GM18870 (cell line): ENCODE data around the gene NR2F1-AS1.

ENCODE experiments used
- ATAC-seq: cut with Tn5 transposase; IDR thresholded peaks from one replicate; pipeline ENCODE4 v1.9.1; 2021; ENCODE audit warnings: moderate library complexity; ENCODE audit not compliant: unreplicated experiment

NR2F1-AS1 gene

DNA sequence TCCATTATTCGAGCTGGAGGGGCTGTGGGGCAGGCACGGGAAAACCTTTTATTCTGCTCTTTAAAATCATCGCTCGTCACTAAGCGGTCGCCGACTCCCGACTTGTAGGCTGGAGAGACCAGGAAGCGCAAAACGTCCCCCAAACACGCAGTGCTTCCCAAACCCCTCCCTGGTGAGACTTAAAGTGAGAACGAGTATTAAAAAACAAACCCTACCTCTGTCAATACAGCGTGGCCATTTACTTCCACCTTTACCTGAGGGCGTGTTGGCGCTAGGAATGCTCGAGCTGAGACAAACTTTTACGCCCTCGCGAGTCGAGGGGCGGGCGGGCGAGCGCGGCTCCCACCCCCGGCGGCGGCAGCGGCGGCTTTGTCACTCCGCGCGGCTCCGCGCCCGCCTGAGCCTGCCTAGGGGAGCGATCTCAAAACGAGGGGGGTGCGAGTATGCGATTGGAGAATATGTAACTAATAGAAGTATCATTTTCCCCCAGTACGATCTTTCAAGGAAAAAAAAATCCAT lies at the start of gene NR2F1-AS1:
NR2F1-AS1 (minus strand) TSS at position 293 of the 519 bp plus-strand sequence.
- ATAC-seq, result peak; percentile 16

DNA sequence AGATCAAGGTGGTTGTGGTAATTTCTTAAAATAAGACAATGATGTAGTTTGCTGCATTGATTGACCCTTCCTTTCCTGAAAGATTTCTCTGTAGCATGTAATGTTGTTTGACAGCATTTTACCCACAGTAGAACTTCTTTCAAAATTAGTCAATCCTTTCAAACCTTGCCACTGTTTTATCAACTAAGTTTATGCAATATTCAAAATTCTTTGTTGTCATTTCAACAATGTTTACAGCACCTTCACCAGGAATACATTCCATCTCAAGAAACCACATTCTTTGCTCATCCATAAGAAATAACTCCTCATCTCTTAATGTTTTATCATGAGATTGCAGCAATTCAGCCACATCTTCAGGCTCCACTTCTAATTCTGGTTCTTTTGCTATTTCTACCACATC lies 45.8 kb upstream of the NR2F1-AS1 start:
- no peak for ATAC-seq

DNA sequence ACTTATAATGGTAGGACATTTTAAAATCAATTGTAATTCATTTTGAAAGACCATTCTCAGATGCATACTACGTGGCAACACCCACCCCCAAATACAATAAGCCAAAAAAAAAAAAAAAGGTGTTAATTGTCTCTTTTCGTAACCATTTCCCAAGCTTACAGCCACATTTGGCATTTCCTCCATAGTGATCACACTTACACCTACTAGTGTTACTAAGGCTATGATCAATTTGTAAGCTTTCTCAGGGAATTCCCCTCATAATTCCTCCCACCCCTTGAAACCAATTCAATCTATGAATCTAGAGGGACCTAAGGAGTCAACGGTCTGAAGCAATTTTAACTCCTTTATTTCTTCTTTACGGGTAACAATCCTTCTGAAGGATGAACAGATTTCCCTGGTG lies 42.1 kb upstream of the NR2F1-AS1 start:
- no peak for ATAC-seq

DNA sequence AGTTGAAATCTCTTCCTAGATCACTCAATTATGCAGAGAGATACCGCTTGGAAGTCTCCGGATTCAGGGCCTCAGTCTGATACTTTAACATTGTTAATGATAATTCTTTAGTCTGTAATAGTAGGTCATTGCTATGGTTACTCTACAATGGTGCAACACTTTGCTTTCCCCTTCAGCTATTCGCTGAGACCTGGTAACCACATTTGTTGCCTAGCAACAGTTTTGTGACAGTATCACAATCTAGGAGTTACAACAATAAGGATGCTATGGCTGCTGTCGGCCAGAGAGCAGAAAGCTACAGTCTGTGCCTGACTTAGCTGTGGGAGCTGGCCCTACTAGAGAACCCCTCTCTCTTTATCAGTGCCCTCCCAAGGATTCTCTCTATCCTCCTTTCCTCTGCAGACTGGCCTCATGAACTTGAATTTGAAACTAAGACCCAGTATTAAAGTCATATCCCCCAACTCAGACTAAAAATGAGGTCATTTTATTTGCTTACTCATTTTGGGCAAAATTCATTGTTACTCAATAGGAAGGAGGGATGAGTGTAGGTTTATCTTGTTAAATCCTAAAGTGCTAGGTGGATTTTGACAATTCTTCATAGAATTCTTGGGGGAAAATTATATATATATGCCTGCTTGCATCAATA lies 41.3 kb upstream of the NR2F1-AS1 start:
- no peak for ATAC-seq

- ATAC-seq, result no peak
Observed at GRCh38 chr5:93621327-93621798, 40.3 kb upstream of the NR2F1-AS1 start.

GRCh38 chr5:93620487-93621326 lies 39.7 kb upstream of the NR2F1-AS1 start:
- ATAC-seq, result peak; percentile 91

DNA sequence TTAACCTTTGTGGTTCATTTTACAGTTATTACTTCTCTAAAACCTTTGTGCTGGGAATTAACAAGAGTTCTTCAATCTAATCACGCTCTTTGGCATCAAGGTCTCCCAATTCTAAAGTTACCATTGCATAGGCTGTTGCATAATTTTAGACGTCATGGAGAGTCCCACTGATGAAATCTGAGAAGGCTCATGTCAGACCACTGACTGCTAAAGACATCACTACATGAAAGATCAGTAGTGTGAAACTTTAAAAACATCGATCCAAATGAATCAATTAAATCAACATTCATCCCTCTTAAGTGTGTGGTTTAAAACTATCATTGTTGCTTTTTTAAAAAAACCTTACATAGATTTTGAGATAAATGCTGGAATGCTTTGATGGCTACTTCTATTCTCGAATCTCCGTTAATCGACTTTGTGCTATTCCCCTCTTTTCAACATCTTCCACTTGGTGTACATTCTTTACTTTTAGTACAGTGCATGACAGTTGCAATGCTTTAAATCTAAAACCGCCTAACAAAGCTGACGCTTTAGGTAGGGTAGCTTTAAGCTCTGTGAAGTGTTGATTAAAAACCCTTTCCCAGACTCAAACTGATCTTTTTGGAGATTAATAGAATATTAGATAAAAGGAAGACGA lies 35.6 kb upstream of the NR2F1-AS1 start:
- ATAC-seq, result no peak

DNA sequence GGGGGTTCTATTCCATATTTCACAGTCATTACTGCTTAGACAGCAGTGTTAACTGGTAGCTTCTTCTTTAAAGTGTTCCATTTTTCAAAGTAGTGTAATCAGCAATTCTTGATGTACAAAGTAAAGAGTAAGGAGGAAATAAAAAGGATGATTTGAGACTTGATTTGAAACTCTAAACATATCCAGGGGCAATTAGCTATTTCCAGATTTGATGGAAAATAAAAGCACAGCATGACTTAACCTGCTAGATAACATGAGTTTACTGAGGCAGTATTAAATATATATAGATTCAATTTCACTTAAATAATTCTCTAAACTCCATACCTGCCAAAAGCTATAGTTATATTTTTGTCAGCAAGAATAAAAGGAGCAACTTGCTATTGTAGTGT lies 31.8 kb upstream of the NR2F1-AS1 start:
- ATAC-seq, result no peak

DNA sequence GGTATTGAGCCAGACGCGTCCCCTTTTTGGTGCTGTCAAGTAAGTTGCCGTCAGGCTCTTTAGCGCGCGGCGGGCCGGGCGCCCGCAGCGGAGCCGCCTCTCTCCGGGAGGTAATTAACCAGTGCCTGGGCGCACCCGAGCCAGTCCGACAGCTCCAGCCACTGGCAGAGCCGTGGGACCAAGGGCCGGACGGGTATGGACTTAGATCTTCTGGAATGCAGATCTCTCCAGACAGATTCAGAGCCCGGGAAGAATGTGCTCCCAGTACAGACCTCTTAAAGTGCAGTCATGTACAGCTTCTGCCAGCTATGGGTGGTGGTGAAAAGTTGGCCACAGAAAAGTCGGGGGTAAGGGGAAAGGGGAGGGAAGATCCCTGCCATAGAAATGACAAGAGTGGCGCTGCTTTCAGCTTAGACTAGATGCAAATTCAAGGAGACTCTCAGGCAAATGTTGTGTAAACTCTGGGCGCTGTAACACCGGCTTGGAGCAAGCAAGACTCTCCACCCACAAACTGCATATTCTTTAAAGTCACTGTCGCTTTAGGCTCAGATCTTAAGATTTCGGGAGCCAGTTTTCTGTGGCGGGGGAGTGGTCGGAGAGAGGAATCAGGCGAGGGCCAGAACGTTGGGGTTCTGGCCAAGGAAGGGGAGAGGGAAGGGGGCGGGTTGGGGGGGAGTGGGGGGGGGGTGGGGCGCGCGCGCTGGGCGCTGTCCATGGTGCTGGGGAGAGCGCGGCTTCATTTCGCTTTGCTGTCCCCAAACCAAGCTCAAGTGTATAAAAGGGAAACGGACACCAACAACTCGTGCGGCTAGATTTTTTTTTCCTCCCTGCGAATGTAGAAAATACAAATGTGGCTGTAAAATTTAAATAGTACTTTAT lies 31.2 kb upstream of the NR2F1-AS1 start:
- no peak for ATAC-seq

DNA sequence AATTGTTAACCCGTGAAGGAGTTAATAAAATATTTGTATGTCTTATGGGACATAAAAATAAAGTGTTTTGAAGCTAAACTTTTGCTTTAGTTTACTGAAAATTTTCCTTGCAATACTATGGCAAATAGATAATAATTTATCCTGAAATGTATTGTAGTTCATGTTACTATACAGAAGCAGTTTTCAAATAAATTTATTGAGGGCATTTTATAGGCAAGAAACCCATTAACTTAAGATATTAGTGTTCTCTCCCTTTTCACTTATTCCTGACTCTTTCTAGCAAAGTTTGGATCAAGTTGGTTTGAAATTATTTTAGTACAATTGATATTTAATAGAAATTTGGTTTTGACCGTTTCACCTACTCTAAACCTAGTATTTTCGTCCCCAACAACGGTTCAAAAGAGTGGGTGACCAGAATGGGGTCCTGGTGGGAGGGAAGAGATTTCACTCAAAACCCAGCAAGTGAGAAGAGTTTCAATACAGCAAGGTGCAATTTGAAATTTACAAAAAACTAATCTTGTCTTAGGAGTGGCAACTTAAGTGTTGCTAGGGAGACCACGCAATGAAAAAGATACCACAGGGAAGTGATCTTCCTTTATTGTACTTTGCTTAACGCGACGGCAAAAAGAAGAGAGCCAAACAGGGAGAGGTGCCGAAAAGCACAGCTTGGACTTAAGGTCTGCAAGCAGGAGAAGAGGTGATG lies 30.4 kb upstream of the NR2F1-AS1 start:
- no peak for ATAC-seq

DNA sequence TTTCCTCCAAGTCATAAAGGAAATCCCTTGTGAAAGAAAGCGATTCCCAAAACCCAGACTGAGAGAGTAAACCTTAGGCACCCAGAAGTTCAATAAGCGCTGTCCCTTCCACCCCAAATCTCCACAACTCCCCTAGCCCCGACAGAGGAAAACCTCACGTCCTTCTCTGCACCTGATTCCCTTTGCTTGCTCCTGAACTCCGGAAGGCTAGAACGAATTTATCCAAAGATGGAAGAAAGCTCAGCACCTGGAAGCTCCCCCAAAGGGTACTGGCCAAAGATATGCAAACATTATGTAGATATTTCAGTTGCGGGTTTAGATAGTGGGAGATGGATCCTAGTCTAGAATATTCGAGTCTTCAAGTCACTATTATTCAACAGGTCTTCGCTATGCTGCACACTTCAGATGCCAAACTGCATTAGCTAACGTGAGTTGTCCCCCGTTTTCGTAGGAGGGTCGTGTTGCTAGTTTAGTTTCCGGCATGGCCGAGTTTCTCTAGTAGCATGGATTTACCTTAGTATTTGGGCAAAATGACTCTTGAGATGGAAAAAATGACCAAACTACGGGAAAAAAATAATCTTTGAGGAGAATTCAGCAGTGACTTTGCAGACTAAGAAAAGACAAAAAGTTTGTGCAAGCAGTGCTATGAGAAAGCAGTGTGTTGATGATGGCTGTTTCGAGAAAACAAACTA lies 29.7 kb upstream of the NR2F1-AS1 start:
- no peak for ATAC-seq

DNA sequence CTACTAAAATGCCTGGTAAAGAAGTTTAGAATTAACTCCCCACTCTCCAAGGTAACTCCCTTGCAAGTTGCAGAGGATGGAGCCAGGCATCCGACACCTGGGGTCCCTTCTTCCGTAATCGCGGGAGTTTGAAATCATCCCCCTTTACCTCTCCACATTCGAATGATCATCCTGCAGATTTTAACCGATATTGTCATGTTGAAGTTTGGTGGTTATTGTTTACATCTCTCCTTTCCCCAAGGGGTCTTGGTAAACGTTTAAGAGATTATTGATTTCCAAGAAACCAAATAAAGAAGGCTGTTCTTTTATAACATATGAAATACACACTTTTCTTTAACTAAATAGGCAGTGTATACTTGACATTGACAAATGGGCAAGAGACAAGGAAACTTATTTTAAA lies 28.7 kb upstream of the NR2F1-AS1 start:
- ATAC-seq, result no peak

DNA sequence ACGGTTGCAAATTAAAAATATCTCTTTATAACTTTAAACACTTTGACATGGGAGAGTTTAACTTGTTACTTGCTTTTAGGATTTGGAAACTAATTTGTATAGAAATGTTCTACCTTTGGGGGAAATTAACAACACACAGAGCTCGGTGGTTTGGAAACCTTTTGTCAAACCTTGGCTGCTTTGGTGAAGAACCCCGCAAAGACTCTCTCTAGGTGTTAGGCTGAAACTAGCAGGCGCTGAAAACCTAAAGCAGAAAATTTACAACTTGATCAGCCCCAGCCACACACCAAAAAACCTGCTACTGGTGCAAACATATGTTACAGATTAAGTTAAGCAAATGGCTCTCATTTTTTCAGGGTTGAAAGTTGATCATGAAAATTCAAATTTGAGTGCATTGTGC lies 27.8 kb upstream of the NR2F1-AS1 start:
- ATAC-seq, result no peak

DNA sequence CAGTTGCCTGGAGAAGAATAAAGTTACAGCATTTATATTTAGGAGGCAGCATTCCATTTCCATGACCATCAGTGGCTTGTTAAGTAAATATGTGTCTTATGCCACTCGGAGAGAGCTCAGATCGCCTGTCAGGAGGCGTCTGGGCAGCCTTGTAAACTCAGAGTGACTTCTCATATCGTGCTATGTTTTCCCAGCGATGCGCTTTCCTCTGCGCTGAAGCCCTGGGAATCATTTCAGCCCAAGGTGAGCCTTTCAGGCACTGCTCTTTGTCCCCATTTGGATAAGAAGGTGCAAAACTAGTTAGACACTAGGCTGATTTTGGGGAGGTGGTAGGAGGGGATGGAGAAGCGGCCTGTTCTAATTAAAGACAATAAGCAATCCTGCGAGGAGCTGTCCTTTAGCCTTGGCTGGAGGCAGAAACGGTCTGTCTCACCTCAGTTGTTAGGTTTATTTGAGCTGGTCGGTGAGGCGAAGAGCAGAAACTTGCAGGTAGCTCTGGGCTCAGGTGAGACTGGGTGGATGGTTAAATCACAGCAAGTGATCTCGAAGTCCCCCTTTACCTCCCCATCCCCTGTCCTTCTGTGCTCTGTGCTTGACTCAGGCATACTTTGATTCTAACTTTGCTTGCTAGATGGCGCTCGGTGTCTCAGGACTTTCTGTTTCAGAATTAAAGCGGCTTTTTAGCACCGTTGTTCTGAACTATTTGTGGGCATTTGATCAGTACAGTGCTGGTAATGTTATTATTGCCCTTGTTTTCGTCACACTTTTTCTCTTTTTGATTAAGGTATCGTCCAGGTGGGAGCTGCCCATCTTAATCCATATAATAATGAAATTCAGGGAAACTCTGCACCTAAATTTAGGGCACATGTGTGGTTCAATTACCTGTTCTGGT lies 26.6 kb upstream of the NR2F1-AS1 start:
- ATAC-seq, result peak; percentile 95

DNA sequence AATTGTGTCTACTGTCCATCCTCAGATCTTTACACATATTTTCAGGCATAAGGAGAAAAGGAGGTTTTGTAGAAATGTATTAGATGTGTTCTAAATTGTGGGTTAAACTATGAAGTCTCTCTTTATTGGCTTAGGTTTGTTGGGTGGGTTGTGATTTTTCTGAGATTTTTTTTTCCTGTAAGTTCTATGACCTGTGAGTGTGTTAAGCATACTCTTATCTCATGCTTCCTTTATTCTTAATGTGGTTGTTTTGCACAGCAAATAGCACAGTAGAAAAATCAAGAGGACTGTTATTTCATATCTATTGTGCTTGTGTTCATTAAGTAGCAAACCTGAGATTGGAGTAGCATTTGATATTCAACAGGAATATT lies 25.3 kb upstream of the NR2F1-AS1 start:
- ATAC-seq, result no peak

DNA sequence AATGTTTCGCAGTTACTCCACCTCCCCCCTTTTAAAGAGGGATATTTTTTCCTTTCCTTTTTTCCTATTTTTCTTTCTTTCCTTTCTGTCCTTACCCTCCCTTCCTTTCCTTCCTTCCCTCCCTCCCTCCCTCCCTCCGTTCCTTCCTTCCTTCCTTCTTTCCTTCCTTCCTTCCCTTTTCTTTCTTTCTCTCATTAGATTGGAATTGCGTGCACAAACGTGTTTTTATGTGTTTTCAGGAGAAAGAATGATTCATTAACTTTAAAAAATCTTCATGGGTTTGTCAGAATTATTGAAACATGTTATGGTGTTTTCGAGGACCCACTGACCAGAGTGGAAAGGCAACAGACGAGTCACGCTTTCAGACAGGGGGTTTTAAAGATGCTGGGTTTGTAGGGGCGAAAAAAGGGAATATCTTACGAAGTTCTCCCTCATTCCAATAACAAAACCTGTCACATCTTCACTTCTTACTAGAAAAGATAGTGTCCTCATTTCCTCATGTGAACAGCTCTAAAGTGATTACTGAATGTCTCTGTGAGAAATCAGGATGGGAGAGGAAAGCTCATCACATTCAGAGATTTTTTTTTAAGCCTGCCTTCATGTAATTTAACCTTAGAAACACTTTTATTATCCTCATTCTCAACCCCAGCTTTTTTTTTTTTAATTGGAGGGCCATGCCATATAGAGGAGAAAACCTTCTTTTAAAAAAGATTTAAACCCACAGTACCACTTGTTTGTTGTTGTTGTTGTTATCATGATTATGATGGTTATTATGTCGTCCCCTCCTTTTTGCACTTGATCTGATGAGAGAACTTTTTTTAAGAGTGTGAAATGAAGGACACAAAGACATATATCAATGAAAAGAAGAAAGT lies 23.9 kb upstream of the NR2F1-AS1 start:
- ATAC-seq, result no peak

DNA sequence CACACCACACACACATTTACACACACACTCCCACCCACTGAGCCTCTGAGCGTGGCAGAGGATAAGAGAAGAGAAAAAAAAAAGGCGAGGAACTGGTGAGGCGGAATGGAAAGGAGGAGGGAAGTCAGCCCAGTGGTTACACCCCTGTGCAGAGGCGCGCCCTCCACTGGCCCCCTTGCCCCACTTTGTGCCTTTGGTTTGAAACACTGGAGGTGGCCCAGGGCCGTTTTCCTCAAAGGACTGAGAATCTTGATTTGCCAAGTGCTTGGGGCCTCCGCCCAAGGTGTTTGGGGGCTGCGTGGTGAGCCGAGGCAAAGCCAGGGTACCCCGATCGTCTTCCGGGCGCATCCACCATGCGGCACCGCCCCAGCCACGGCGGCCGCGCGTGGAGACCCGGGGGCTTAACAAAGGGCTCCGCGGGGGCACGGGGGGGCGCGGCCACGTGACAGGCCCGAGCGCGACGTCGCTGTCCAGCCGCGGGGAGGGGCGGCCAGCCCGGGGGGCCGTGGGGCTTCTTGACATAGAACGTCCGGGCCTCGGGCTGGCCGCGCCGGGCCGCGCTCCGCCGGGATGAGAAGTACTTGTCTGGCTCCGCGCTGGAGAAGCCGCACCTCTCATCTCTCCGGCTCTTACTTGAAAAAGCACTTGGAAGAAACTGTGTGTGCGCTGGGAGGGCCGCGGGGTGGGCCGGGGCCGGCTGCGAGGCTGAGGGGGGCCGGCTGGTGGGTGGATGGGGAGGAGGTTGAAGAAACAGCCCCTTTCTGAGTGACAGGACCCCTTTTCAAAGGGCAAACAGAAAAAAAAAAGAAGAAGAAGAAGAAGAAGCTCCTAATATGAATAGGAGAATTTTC lies 23.0 kb upstream of the NR2F1-AS1 start:
- no peak for ATAC-seq
